ELF-1 (cell line): ENCODE data around the gene LPIN1.
A peak's percentile ranks its signal among the peaks of the same experiment; 100 is the strongest.
"Not testable (repeated sequence)": the region's sequence is repeated elsewhere in the genome, so short reads cannot be mapped to it uniquely, and the experiment has no call there.

ENCODE experiments used
- DNase-seq: peaks from one replicate; pipeline ENCODE4 v3.0.0-alpha.2; 2016; ENCODE audit warnings: low read depth, low spot score

Gene LPIN1

GRCh38 chr2:11832531-11832930, 86.1 kb downstream of the LPIN1 start:
- no peak for DNase-seq

GRCh38 chr2:11833601-11834000, 87.2 kb downstream of the LPIN1 start:
- no peak for DNase-seq

- no peak for DNase-seq
Observed at GRCh38 chr2:11835403-11835802, 89.0 kb downstream of the LPIN1 start.

GRCh38 chr2:11836647-11837219, 90.3 kb downstream of the LPIN1 start:
- DNase-seq = no peak

- no peak for DNase-seq
Observed at GRCh38 chr2:11837875-11838734, 91.7 kb downstream of the LPIN1 start.

- DNase-seq = no peak
Observed at GRCh38 chr2:11839916-11840315, 93.5 kb downstream of the LPIN1 start.

GRCh38 chr2:11842336-11842735, 95.9 kb downstream of the LPIN1 start:
- DNase-seq = no peak

GRCh38 chr2:11844798-11845197, 98.4 kb downstream of the LPIN1 start:
- not testable (repeated sequence) for DNase-seq

GRCh38 chr2:11847935-11848334, 101.5 kb downstream of the LPIN1 start:
- DNase-seq = not testable (repeated sequence)

GRCh38 chr2:11850082-11850481, 103.7 kb downstream of the LPIN1 start:
- DNase-seq = no peak

GRCh38 chr2:11852526-11853196, 106.2 kb downstream of the LPIN1 start:
- DNase-seq = no peak

GRCh38 chr2:11853197-11853588, 106.8 kb downstream of the LPIN1 start:
- DNase-seq = no peak

- DNase-seq = no peak
Observed at GRCh38 chr2:11855064-11855760, 108.8 kb downstream of the LPIN1 start.

GRCh38 chr2:11856095-11856494, 109.7 kb downstream of the LPIN1 start:
- no peak for DNase-seq

- no peak for DNase-seq
Observed at GRCh38 chr2:11858883-11859282, 112.5 kb downstream of the LPIN1 start.

- not testable (repeated sequence) for DNase-seq
Observed at GRCh38 chr2:11859975-11860374, 113.5 kb downstream of the LPIN1 start.

GRCh38 chr2:11861044-11861443, 114.6 kb downstream of the LPIN1 start:
- no peak for DNase-seq

GRCh38 chr2:11862049-11862448, 115.6 kb downstream of the LPIN1 start:
- no peak for DNase-seq

GRCh38 chr2:11863103-11863502, 116.7 kb downstream of the LPIN1 start:
- DNase-seq = no peak

GRCh38 chr2:11863513-11864328, 117.3 kb downstream of the LPIN1 start:
- DNase-seq = peak; percentile 96

- no peak for DNase-seq
Observed at GRCh38 chr2:11864724-11865123, 118.3 kb downstream of the LPIN1 start.
